Endodermal cell (in vitro differentiated cells): ENCODE data around the gene CNMD. TPM values are rescaled to one million over a fixed set of nuclear protein-coding genes. Genes with fewer than 3 reads are reported as not detected.

Source experiments
- DNase-seq: peaks from one replicate; pipeline ENCODE4 v3.0.0-alpha.2; 2017
- H3K27ac ChIP-seq: 2 replicates; pipeline ENCODE4 v1.5.1; 2013; ENCODE audit warnings: mild to moderate bottlenecking, low read depth, low read length, moderate library complexity
- H3K27me3 ChIP-seq: 2 replicates; pipeline ENCODE4 v1.6.1; 2013; ENCODE audit warnings: mild to moderate bottlenecking, low read length, moderate library complexity; ENCODE audit not compliant: insufficient read depth, control insufficient read depth, poor library complexity, severe bottlenecking
- H3K36me3 ChIP-seq: 2 replicates; pipeline ENCODE4 v1.7.0; 2013; ENCODE audit warnings: mild to moderate bottlenecking, low read length, moderate library complexity; ENCODE audit not compliant: control insufficient read depth, insufficient read depth
- H3K4me1 ChIP-seq: one replicate; pipeline ENCODE4 v1.7.0; 2013; ENCODE audit warnings: low read length; ENCODE audit not compliant: control insufficient read depth, insufficient read depth
- H3K4me3 ChIP-seq: 2 replicates; pipeline ENCODE4 v1.5.1; 2013; ENCODE audit warnings: mild to moderate bottlenecking, low read length, moderate library complexity
- H3K9ac ChIP-seq: 2 replicates; pipeline ENCODE4 v1.6.1; 2013; ENCODE audit warnings: mild to moderate bottlenecking, low read length, moderate library complexity; ENCODE audit not compliant: poor library complexity, severe bottlenecking; ENCODE audit errors: extremely low read depth
- H3K9me3 ChIP-seq: 2 replicates; pipeline ENCODE4 v1.6.1; 2013; ENCODE audit warnings: mild to moderate bottlenecking, low read length, moderate library complexity; ENCODE audit not compliant: control insufficient read depth
- H3K27ac Mint-ChIP-seq: 2 replicates; pipeline ENCODE4 v1.8.0; 2020; ENCODE audit warnings: mixed read lengths
- H3K27me3 Mint-ChIP-seq: 2 replicates; pipeline ENCODE4 v1.8.0; 2021; ENCODE audit warnings: mild to moderate bottlenecking, mixed read lengths; ENCODE audit not compliant: insufficient read depth
- H3K36me3 Mint-ChIP-seq: 2 replicates; pipeline ENCODE4 v1.8.0; 2020; ENCODE audit warnings: low read depth, mixed read lengths
- H3K4me1 Mint-ChIP-seq: 2 replicates; pipeline ENCODE4 v1.8.0; 2020; ENCODE audit warnings: mixed read lengths
- H3K4me3 Mint-ChIP-seq: 2 replicates; pipeline ENCODE4 v1.8.0; 2020; ENCODE audit warnings: mild to moderate bottlenecking, moderate library complexity, mixed read lengths
- H3K9me3 Mint-ChIP-seq: 2 replicates; pipeline ENCODE4 v1.8.0; 2020; ENCODE audit warnings: mild to moderate bottlenecking, mixed read lengths
- WGBS, 2 experiments: methylation state at CpG; one replicate each; pipeline versions ENCODE4 v1.1.5 to v1.1.7; 2013; ENCODE audit warnings: missing lambda C conversion rate in 2 of 2, mixed read lengths in 1 of 2; ENCODE audit not compliant: insufficient coverage in 1 of 2, insufficient read length in 1 of 2; 5-methylcytosine and 5-hydroxymethylcytosine counted together
- total RNA-seq, 2 donors: library from RNA; stranded (reverse); fragmentation: NEBNext Ultra II Directional in 1 of 2; extraction: Animal tissue kit (Norgen Biotek cat#: 25700) in 1 of 2; gene quantifications; 2 replicates in 1 of 2; 3 replicates in 1 of 2; pipeline ENCODE4 v1.2.1, GENCODE V29; 2021
- TF ChIP-seq, protein P1 (sequence below): fragments of 200-600 bp; sonication (generic); conservative IDR thresholded peaks from 2 replicates; pipeline ENCODE4 v1.5.0; 2021; ENCODE audit warnings: antibody characterized with exemption, mild to moderate bottlenecking

Gene CNMD
- total RNA-seq, 2 donors from 2014 or later: 1.2 to 3.3 TPM

DNA sequence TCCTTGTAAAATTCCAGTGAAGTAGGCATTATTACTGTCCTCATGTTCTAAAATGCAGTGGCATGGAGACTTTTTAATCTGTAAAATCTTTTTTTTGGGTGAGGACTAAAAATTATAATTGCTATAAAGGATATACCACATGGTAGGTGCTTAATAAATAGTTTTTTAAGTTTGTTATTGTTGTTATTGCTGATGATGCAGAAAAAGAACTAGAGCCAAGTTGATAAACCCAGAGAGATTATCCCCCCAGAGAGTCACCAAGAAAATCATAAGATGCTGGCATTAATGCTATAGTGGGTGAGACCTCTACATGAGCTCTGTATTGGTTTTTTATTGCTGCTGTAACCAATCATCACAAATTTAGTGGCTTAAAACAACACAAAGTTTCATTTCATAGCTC is 44.3 kb upstream of the CNMD start:
- Histone ChIP-seq H3K9me3 (no peaks in the 10 kb centered on the region), H3K4me3 (no peak overlapping the region), H3K27ac (no peak overlapping the region), H3K36me3 (no peaks in the 10 kb centered on the region), H3K4me1 (peaks cover 4% of the 10 kb centered on the region), H3K27me3 (peaks cover 23% of the 10 kb centered on the region), H3K9ac (no peak overlapping the region)
- H3K36me3 Mint-ChIP-seq: no peaks in the 10 kb centered on the region
- TF ChIP-seq, protein P1, sequence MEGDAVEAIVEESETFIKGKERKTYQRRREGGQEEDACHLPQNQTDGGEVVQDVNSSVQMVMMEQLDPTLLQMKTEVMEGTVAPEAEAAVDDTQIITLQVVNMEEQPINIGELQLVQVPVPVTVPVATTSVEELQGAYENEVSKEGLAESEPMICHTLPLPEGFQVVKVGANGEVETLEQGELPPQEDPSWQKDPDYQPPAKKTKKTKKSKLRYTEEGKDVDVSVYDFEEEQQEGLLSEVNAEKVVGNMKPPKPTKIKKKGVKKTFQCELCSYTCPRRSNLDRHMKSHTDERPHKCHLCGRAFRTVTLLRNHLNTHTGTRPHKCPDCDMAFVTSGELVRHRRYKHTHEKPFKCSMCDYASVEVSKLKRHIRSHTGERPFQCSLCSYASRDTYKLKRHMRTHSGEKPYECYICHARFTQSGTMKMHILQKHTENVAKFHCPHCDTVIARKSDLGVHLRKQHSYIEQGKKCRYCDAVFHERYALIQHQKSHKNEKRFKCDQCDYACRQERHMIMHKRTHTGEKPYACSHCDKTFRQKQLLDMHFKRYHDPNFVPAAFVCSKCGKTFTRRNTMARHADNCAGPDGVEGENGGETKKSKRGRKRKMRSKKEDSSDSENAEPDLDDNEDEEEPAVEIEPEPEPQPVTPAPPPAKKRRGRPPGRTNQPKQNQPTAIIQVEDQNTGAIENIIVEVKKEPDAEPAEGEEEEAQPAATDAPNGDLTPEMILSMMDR: no peak
- H3K4me3 Mint-ChIP-seq: no peak overlapping the region
- H3K27ac Mint-ChIP-seq: no peak overlapping the region
- no peak for DNase-seq
- H3K9me3 Mint-ChIP-seq: no peaks in the 10 kb centered on the region
- no peaks in the 10 kb centered on the region for H3K4me1 Mint-ChIP-seq
- H3K27me3 Mint-ChIP-seq: peaks cover 7% of the 10 kb centered on the region

DNA sequence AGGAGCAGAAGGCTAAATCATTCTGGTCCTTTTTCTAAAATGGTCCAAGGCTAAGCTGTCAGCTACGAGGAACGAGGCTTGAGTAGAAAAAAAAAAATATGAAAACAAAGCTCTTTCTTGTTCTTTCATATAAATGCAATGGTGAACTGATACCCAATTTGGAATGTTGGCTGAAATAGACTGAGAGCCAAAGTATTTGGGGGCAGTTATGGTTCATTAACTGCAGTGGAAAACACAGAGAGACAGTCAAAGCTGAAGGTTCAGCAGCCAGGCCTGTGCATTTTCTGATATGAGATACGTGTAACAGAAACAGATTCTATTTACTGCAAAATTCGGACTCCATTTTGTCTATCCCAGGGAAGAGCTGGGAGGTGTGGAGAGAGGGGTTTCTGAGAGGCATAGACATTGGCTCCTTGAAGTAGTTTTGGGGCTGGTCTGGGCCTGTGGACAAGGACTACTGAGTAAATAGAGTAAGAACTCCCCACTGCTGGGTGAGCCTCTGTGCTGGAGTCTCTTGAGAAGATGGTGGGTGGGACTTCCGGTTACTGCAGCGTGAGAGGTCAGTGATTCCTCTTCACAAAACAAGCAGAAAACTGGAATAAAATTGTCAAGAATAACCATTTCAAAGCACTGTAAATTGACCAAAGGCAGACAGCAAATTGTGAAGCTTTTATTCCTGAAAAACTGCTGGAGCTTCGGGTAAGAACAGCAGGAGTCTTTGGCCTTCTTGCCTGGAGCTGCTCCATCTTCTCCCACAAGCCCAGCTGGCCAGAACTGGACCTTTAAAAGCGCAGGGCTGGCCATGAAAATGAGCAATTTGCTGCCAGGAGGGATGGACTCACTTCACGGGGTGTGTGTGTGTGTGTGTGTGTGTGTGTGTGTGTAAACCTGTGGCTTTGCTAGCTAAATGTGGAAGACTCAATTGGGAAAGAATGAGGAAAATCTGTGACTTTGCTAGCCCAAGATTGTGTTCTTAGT is 43.1 kb upstream of the CNMD start:
- Histone ChIP-seq H3K9me3 (no peaks in the 10 kb centered on the region), H3K27ac (no peak overlapping the region), H3K36me3 (no peaks in the 10 kb centered on the region), H3K9ac (no peak overlapping the region), H3K27me3 (peaks cover 23% of the 10 kb centered on the region), H3K4me3 (no peak overlapping the region), H3K4me1 (peaks cover 4% of the 10 kb centered on the region)
- no peak overlapping the region for H3K27ac Mint-ChIP-seq
- TF ChIP-seq, protein P1: no peak
- no peaks in the 10 kb centered on the region for H3K4me1 Mint-ChIP-seq
- 89 to 96% methylated on average over 7 to 9 of the region's 9 CpGs for WGBS, 2 experiments
- no peak overlapping the region for H3K4me3 Mint-ChIP-seq
- H3K27me3 Mint-ChIP-seq: peaks cover 7% of the 10 kb centered on the region
- H3K36me3 Mint-ChIP-seq: no peaks in the 10 kb centered on the region
- DNase-seq: no peak
- no peaks in the 10 kb centered on the region for H3K9me3 Mint-ChIP-seq

DNA sequence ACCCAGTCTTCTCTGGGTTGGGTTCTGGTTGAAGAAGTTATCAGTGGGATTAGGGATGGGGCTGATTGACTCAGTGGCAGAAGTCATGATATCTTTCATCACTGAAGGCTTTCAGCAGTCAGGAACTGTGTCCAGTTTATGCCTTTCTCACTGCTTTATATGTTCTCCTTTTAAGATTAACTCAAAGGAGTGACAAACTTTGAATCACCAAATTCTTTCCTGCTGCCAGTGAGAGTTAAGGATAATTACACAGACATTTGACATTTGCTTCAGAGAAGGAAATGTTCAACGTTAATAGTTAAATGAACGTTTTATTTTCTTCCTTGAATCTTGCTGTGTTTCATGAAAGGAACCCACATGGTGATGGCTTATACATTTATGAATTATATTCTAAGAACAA is 41.0 kb upstream of the CNMD start:
- H3K27ac Mint-ChIP-seq: no peak overlapping the region
- H3K27me3 ChIP-seq: peaks cover 14% of the 10 kb centered on the region
- H3K9me3 ChIP-seq: no peaks in the 10 kb centered on the region
- no peak for DNase-seq
- no peak overlapping the region for H3K9ac ChIP-seq
- TF ChIP-seq, protein P1: no peak
- no peaks in the 10 kb centered on the region for H3K36me3 ChIP-seq
- no peaks in the 10 kb centered on the region for H3K36me3 Mint-ChIP-seq
- WGBS, 2 experiments: 43% methylated on average over 2 of the region's 2 CpGs; no CpG with 5 or more reads in 1 of the 2 experiments
- H3K4me3 ChIP-seq: no peak overlapping the region
- no peaks in the 10 kb centered on the region for H3K4me1 ChIP-seq
- H3K4me1 Mint-ChIP-seq: no peaks in the 10 kb centered on the region
- peaks cover 8% of the 10 kb centered on the region for H3K27me3 Mint-ChIP-seq
- H3K9me3 Mint-ChIP-seq: no peaks in the 10 kb centered on the region
- H3K27ac ChIP-seq: no peak overlapping the region
- no peak overlapping the region for H3K4me3 Mint-ChIP-seq
